Measurements from ENCODE around the gene MKS1.

MKS1 gene

GRCh38 chr17:58195518-58196123, 23.4 kb downstream of the MKS1 start:
- DNase-seq = no peak

- no peak for DNase-seq
Measured at GRCh38 chr17:58193641-58194255, 25.3 kb downstream of the MKS1 start.

DNA sequence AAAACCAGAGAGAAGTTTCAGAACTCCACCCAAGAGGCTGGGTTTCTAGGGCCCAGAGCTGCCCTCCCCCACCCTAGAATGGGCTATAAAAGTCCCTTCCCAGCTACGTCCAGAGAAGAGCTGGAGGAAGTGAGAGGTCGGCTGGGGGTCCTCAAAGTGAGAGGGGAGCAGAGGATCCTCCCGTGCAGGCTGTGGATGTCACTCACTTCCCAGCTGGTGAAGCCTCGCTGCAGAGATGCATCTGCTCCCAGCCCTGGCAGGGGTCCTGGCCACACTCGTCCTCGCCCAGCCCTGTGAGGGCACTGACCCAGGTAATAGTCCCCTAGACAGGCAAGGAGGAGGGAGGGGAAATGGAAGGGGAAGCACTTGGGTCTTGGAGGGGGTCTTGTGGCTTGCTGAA, 26.4 kb downstream of the MKS1 start, which contains the start of gene EPX:
TSS of gene EPX (plus strand) at position 115 of the 400 bp plus-strand sequence. CDS start at position 236, 121 bp downstream.
- no peak for DNase-seq

- DNase-seq = no peak
Measured at GRCh38 chr17:58191241-58191896, 27.7 kb downstream of the MKS1 start.

DNA sequence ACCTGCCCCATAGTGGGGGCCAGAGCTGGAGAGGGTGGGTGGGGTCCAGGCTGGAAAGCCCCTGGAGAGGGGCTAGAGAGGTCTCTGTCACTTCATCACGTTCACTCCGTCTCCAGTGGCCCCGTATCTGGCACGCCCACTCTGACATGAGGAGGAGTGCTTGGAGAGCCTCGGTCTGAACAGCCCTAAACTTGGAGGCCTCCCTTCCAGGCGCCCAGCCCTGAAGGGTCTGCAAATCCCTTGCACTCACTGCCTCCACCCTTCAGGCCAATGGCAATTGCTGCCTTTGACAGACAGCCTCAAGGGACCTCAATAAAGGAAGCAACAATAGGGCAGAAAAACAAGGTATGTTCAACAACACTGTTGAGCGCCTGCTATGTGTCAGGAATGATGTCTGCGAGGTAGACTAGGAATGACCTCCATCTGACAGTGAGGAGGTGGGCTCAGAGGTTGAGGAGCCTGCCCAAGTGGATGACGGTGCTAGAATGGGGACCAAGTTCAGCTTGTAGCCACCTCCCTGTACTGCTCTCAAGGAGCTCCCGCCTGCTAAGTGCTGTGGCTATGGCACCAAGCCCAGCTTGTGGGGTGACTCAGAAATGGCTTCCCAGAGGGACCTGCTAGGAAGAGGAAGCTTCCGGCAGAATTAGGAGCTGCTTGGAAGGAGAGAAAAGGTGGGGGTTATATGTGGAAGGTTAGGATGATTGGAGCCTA, 29.5 kb downstream of the MKS1 start:
- no peak for DNase-seq

GRCh38 chr17:58187675-58188074, 31.4 kb downstream of the MKS1 start:
- DNase-seq = no peak

GRCh38 chr17:58187063-58187462, 32.0 kb downstream of the MKS1 start:
- no peak for DNase-seq

DNA sequence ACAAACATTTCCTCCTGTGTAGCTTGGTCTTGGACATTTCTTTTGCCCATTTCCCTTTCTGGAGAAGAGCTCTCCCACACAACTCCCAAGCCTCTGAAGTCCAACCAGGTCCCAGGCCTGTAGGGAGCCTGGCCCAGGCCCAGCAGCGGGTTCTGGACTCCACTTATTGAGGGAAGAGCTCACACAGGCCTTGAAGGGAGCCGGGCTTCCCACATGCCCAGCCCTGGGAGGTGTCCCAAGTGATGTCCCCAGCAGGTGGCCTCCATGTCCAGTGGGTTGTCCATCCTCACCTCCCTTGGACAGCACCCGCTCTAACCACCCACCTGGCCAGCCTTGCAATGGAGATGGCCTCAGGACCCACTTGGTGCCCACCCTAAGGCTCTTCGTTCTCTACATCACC, 32.5 kb downstream of the MKS1 start:
- DNase-seq = no peak

GRCh38 chr17:58184986-58185761, 33.9 kb downstream of the MKS1 start:
- no peak for DNase-seq

GRCh38 chr17:58184308-58184985, 34.6 kb downstream of the MKS1 start:
- DNase-seq = no peak

DNA sequence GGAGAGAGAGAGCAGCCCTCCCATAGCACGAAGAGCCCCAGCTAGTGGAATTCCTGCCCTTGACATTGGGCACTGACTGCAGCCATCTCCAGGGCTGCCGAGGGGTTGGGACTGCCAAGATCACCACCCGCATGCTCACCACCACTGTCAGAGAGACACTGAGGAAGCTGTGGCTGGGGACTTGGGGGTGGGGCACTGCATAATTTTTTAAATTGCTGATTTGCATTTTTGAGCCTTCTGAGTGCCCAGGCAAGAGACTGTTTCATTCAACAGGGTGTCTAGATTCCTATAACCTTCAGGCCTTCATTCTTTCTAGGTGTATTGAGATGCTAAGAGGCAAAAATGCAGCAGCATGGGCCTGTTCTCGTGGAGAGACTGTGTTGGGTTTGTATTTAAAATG, 35.5 kb downstream of the MKS1 start:
- DNase-seq = no peak

DNA sequence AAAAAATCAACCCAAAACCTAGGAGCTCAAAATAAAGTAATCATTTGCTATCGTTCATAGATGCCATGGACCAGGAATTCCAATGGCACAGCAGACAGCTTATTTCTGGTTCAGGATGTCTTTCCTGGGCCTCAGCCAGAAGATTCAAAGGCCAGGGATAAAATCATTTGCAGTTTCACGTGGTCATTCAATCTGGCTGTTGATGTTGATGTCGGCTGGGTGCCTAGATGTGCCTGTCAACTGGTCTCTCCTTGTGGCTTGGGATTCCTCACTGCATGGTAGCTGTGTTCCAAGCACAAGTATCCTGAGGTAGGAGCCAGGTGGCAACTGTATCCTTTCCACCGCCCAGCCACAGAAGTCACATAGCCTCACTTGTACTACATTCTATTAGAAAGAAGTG, 37.3 kb downstream of the MKS1 start:
- DNase-seq = no peak

GRCh38 chr17:58176200-58176599, 42.9 kb downstream of the MKS1 start:
- DNase-seq = no peak

GRCh38 chr17:58174871-58175270, 44.2 kb downstream of the MKS1 start:
- DNase-seq = no peak

- peak; percentile 78 for DNase-seq
Measured at GRCh38 chr17:58172369-58173071, 46.5 kb downstream of the MKS1 start.

GRCh38 chr17:58170622-58171021, 48.4 kb downstream of the MKS1 start:
- peak; percentile 33 for DNase-seq

DNA sequence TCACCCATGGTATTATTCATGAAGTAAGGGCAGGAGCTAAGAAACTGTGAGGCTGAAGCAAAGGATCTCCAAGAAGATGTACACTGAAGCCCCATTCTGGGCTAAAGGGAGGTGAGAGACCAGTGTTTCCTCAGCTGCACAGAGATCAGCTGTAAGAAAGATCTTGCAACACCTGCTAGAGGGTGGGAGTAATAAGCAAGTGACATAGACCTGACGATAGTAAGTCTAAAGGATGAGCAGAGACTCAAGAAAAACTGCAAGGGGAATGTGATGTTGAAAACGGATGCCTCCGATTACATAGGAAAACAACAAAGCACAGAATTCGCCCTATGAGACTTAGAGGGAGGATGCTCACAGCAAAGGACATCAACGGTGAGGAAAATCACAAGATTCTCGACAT, 52.4 kb downstream of the MKS1 start, which contains the start of gene OR4D2:
TSS of gene OR4D2 (plus strand) at position 301 of the 400 bp plus-strand sequence. CDS start 2,674 bp downstream, outside the sequence.
- no peak for DNase-seq

GRCh38 chr17:58165981-58166380, 53.1 kb downstream of the MKS1 start:
- DNase-seq = no peak

- DNase-seq = no peak
Measured at GRCh38 chr17:58161566-58161965, 57.5 kb downstream of the MKS1 start.

DNA sequence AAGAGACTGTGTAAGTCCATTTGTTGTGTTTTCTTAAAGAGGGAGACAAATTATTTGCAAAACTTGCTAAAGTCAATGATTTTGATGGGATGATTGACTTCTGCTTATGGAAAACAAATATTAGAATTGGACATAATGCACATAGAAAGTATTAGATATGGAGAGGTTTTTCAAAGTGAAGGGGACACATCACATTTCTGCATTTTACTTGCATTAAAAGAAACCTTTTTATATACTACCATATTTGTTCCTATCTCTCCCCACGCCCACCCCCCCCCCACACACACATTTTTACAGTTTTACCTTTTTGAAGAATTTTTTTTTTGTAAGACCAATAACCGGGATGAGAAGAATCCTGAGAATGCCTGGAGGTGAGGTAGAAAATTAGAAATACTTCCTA, 60.9 kb downstream of the MKS1 start:
- no peak for DNase-seq

All from CD4-positive, alpha-beta T cell treated with Interleukin-10 for 1 hour (primary cell).